Activated effector memory CD4-positive, alpha-beta T cell treated with anti-CD3 and anti-CD28 coated beads, Interleukin-2, amount 50 U/mL, for 16 hours (primary cell): ENCODE measurements around the gene PTPN14.
"Not testable (repeated sequence)": the region's sequence is repeated elsewhere in the genome, so short reads cannot be mapped to it uniquely, and the experiment has no call there.

Experiments used
- DNase-seq: peaks from one replicate; pipeline ENCODE4 v3.0.0-alpha.2; 2020

The PTPN14 gene

GRCh38 chr1:214506972-214507431, 44.4 kb downstream of the PTPN14 start:
- DNase-seq: no peak

GRCh38 chr1:214505134-214505533, 46.3 kb downstream of the PTPN14 start:
- DNase-seq: no peak

DNA sequence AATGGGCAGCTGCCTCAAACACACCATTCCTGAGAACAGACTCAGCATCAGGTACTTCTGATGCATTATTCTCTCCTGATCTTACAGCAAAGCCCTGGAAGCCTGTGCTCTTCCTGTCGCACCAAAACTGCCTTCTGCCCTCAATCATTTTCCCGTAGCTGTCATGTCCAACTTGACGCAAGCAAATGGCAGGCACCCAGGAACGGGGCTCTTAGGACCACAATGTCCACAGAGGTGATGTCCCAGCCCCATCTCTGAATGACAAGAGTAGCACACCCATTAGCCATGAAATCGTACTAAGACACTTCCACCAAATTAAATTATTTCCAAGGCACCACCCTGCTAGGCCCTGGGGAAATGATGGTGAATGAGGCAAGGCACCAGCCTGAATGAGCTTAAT, 47.1 kb downstream of the PTPN14 start:
- DNase-seq: no peak

DNA sequence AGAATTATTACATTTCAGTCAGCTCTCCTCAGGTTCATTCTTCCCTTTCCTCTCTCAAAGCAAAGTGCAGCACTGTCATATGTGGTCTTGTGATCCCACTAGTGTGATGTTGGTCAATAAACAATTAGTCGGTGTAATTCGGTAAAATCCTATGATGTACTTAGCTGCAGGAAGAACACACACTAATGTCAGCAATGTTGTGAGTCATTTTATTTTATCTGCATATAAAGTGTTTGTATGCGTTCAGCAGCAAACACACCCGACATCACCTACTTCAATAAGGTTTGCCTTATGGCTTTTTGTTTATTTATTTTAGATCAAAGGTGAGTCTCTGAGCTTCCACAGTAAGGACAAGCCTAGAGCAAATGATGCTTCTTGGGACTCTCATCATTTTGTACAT, 47.8 kb downstream of the PTPN14 start:
- DNase-seq: no peak

DNA sequence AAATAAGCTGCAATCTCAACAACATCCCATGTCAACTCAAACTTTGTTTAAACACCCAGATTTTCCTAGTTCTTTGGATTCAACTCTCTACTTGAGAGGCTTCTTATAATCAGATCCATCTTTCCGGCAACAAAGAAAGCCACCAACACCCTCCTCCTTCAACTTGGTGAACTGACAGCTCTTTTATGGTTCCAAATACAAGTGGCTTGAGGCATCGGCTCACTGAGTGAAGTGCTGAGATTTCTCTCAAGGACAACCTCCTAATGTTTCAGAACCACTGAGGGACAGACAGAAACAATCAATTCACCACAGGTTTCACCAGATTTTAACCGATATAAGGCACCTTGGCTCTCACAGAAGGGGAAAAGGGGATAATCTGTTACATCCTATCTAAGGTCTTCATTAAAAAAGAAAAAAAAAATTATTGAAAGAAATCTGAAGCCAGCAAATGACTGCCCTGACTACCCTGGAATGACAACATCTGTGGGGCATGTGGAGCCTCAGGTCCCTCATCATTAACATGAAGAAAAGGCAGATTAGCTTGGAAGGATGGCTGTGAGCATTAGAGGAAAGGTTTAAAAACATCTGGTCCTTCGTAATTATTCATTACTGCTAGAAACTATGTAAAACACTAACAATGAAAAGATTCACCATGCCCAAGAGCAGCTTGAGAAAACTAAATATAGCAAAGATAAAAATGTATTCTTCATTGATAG, 50.9 kb downstream of the PTPN14 start:
- DNase-seq: no peak

DNA sequence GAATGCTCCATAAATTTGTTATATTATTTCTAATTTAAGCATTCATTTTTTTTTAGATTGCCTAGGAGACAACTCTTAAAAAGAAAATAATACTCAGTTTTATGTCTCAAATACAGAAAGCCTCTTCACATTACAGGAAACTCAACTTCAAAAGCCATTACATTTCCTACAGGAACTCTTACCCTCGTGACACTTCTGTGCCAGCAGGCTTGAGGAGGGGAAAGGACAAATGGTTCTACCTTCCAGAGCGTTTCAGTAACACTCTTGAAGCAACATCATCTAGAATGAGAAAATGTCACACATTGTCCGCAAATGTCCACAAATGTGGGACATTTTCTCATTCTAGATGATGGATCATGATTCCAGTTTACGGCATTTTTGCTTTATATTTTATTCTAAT, 51.7 kb downstream of the PTPN14 start:
- no peak for DNase-seq

- no peak for DNase-seq
Observed at GRCh38 chr1:214498021-214498420, 53.4 kb downstream of the PTPN14 start.

DNA sequence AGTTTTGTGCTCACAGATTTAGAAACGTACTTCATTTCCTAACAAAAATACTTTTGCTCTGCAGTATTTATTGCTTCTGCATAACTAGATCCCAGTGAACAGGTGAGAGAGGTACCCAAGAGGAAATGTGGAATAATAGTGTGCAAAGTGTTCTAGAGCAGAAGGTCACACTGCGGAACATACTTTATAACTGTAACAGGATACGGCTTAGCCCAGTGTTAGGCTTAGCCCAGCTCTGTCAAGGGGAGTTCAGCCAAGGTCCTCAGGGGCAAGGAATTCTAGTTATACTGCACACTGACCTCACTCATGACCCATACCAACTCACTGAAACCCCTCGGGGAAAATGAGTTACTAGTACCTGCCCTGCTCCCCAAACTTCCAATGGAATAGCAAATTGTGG, 55.3 kb downstream of the PTPN14 start:
- no peak for DNase-seq

DNA sequence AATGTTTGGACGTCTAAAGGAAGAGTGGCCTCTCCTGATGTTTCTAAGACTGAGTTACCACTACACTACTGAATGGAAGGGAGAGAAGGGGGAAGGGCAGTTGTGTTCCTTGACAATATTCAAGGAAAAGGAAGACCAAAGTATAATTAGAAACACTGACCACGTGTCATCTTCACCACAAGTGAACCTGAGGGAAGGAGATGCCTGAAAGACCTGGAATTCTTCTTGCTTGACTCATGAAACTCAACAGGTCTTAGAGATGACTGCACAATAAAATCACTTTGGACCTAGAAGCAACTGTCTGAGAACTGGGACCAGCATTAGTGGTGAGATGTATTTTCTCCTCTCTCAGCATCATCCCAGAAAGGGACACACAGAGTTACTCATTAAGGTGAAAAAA, 56.7 kb downstream of the PTPN14 start:
- no peak for DNase-seq

DNA sequence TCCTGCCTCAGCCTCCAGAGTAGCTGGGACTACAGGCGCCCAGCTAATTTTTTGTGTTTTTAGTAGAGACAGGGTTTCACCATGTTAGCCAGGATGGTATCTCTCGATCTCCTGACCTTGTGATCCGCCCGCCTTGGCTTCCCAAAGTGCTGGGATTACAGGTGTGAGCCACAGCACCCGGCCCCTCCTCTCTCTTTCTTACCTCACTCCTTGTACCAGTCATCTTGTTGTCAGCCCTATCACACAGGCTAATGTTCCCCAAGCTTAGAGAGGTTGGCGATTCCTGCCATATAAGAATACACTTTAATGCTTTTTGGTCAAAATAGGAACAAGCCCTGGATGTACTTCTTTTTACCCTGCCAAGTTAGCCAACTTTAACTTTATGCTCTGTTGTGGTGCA, 57.2 kb downstream of the PTPN14 start:
- not testable (repeated sequence) for DNase-seq

- no peak for DNase-seq
Observed at GRCh38 chr1:214493126-214493796, 58.1 kb downstream of the PTPN14 start.

DNA sequence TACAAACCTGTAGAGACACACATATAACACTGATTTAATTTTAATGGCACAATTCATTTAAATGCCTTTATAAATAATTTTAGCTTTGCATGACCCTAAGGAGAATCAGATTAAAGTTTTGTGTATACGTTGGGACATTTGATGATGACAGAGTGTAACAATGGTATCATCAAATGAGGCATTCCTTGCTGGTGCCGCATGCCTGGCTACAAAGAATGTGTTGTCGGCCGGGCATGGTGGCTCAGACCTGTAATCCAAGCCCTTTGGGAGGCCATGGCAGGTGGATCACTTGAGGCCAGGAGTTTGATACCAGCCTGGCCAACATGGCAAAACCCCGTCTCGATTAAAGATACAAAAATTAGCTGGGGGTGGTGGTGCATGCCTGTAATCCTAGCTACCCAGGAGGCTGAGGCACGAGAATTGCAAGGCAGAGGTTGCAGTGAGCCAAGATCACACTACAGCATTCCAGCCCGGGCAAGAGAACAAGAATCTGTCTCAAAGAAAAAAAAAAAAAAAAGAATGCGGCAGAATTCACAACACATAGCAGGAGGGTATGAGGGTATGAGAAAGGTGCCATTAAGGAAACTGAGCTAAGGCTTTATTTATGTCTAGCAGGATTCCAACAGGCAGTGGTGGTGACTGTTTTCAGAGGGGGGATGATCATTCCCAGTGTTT, 58.9 kb downstream of the PTPN14 start:
- no peak for DNase-seq

- DNase-seq: no peak
Observed at GRCh38 chr1:214491468-214492146, 59.8 kb downstream of the PTPN14 start.

- DNase-seq: no peak
Observed at GRCh38 chr1:214485151-214485550, 66.3 kb downstream of the PTPN14 start.

DNA sequence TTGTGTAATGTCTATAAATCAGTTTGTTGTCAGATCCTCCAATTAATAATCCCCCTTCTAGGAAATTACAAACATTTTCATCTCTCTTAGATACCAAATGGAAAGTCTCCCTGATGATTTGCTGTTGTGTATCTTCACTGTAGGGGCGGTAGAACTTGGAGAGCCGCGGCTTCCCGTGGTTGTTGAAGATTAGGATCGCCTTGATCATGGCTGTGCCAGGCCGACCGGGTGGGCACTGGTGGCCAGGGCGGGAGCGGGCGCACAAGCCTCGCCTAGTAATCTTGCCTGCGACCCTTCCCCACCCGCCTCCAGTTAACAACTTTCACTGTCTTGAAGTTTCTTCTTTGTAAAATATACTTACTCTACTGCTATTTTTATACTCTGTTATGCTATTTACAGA, 68.2 kb downstream of the PTPN14 start:
- DNase-seq: not testable (repeated sequence)

DNA sequence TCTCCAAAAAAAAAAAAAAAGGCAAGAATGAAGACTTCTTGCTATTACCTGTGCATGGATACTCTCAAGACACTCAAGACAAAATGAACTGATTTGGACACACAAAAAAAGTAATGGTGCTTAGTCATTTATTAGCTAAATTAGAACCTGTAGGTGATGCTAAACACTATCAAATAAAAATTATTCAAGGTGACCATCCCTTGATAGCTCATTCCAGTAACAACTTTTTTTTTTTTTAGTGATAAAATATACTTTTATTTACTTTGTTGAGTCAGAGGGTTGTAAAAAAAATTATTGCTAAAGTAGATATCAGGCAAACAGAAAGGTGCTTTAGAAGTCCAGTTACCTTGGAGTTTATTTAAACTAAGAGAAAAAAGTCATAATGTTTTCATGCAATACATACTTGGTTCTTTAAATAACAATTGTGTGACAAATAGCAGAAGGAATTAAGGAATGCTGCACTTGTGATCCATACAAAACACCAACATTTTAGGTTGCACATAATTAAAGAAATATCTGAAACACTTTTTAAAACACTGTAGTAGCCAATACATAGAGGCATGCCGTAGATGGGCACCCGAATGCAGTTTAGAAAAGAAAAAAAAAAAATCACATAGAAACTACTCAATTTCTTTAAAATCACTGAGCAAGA, 69.3 kb downstream of the PTPN14 start:
- DNase-seq: not testable (repeated sequence)

- DNase-seq: no peak
Observed at GRCh38 chr1:214476986-214477870, 74.2 kb downstream of the PTPN14 start.

DNA sequence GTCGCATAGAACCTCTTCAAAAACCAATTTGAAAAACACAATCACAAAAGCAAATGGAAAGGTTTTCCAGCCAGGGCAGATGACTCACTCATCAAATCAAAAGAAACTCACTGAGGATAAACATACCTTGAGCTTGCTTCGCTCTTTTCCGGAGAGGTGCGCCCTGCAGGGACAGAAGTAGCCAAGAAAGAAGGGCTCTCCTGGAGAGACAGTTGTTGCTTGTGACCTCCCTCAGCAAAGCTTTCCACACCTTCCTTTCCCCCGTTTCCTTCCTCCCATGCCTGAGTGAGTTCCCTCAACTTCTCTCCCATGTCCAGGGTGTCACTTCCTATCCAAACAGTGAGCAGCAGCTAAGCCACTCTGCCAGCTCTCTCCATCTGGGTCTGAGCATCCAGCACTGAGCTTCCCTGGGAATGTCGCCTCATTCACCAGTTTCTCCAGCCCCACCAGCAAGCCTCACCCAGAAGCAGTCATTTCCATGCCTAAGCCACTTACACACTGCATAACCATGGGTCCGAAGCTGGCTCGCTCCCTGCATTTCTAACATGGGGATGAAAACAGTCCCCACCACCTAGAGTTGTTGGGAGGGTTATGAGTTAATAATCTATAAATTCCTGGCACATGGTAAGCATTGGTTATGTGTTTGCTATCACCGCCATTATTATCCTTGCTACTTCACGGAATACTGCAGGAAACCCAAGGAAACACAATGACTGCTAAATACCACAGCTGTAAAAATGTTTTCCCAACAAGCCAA, 75.0 kb downstream of the PTPN14 start:
- no peak for DNase-seq

DNA sequence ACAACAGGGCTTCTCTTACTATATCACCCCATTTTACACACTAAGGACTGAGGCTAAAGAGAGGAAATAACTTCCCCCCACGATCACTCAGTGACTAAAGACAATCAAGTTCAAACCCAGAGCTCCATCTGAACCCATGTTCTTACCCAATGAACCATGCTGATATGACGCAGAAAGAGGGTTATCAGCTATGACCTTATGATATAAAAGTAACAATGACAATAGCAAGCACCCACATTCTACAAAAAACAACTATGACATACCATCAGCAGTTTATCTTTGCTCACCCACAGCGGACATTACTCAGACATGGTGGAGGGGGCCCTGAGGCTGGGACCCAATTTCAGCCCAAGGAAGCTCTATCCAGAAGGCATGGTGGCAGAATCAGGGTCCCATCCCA, 75.7 kb downstream of the PTPN14 start:
- DNase-seq: no peak

GRCh38 chr1:214475331-214475730, 76.1 kb downstream of the PTPN14 start:
- DNase-seq: no peak

- DNase-seq: no peak
Observed at GRCh38 chr1:214474467-214474866, 76.9 kb downstream of the PTPN14 start.
